Thyroid gland (tissue), 4 donors: ENCODE measurements around the gene KANSL2.

Experiments used
- CTCF ChIP-seq, 6 experiments: fragments of 200-600 bp in 3 of 6; fragments of 450-650 bp in 3 of 6; sonication (generic) in 3 of 6; IDR thresholded peaks; one replicate each; pipeline ENCODE4 v1.5.1; 2016 to 2019; ENCODE audit warnings: antibody characterized with exemption in 6 of 6, mild to moderate bottlenecking in 2 of 6, inconsistent platforms in 1 of 6, moderate library complexity in 1 of 6
- POLR2A ChIP-seq, 2 donors: fragments of 450-650 bp; IDR thresholded peaks; one replicate each; pipeline ENCODE4 v1.6.1; 2017; ENCODE audit warnings: antibody characterized with exemption in 2 of 2, mild to moderate bottlenecking in 2 of 2, moderate library complexity in 1 of 2

GRCh38 chr12:48671231-48671856 is 10.7 kb downstream of the KANSL2 start:
- TF ChIP-seq CTCF (IDR thresholded peaks at IDR 0.05) (no peak), POLR2A (IDR thresholded peaks at IDR 0.05) (no peak)
